ENCODE results near the gene B4GALNT1. TPM values are rescaled to one million over a fixed set of nuclear protein-coding genes. Genes with fewer than 3 reads are reported as not detected.

Gene B4GALNT1
- total and polyA plus RNA-seq, 4 donors, result 0.11 to 0.30 (median 0.25) TPM; not detected in 1

GRCh38 chr12:57617942-57618341 is 15.1 kb downstream of the B4GALNT1 start:
- DNase-seq (ENCODE audit: low spot score), result no peak
- Histone ChIP-seq H3K36me3 (ENCODE audit: control insufficient read depth in 4 of 4, insufficient read depth in 3 of 4, low read depth in 1 of 4, low read length in 3 of 4) (no peaks in the 10 kb centered on the region), H3K4me3 (ENCODE audit: low read depth in 1 of 3, low read length in 3 of 3) (no peak overlapping the region), H3K4me1 (ENCODE audit: control insufficient read depth in 4 of 4, insufficient read depth in 4 of 4, low read length in 3 of 4) (peaks cover 4 to 18% (median 12%) of the 10 kb centered on the region in 4 donors), H3K27me3 (ENCODE audit: control insufficient read depth in 4 of 4, insufficient read depth in 4 of 4, low read length in 3 of 4) (peaks cover 0 to 18% (median 8%) of the 10 kb centered on the region in 4 donors), H3K9ac (ENCODE audit: low read depth in 1 of 2, low read length in 2 of 2) (no peak overlapping the region), H3K27ac (ENCODE audit: low read depth in 1 of 2, low read length in 2 of 2) (no peak overlapping the region), H3K9me3 (ENCODE audit: control insufficient read depth in 4 of 4, low read length in 3 of 4) (no peaks in the 10 kb centered on the region)
- no peak for TF ChIP-seq TAF1 (conservative IDR thresholded peaks at IDR 0.05)
- TF ChIP-seq FOXA1 (IDR thresholded peaks at IDR 0.05), result no peak
- no peak for TF ChIP-seq CTCF (IDR thresholded peaks at IDR 0.05; ENCODE audit: low read depth, low read length, missing input control)
- no peak for TF ChIP-seq JUND (IDR thresholded peaks at IDR 0.05)
- no peak for TF ChIP-seq SP1 (IDR thresholded peaks at IDR 0.05)
- no peak for TF ChIP-seq REST (IDR thresholded peaks at IDR 0.05)
- WGBS, result 37% methylated on average over 11 of the region's 11 CpGs

GRCh38 chr12:57616383-57617101 is 16.5 kb downstream of the B4GALNT1 start:
- peaks cover 7 to 14% (median 8%) of the 10 kb centered on the region in 4 donors for H3K4me1 ChIP-seq (ENCODE audit: control insufficient read depth in 4 of 4, insufficient read depth in 4 of 4, low read length in 3 of 4)
- no peak for TF ChIP-seq FOXA2 (IDR thresholded peaks at IDR 0.05)
- no peak for DNase-seq (ENCODE audit: low spot score)
- no peaks in the 10 kb centered on the region for H3K36me3 ChIP-seq (ENCODE audit: control insufficient read depth in 4 of 4, insufficient read depth in 3 of 4, low read depth in 1 of 4, low read length in 3 of 4)
- H3K27ac ChIP-seq (ENCODE audit: low read depth in 1 of 2, low read length in 2 of 2), result no peak overlapping the region
- 81% methylated on average over 3 of the region's 3 CpGs for WGBS
- H3K4me3 ChIP-seq (ENCODE audit: low read depth in 1 of 3, low read length in 3 of 3), result no peak overlapping the region
- H3K27me3 ChIP-seq (ENCODE audit: control insufficient read depth in 4 of 4, insufficient read depth in 4 of 4, low read length in 3 of 4), result peaks cover 0 to 15% (median 8%) of the 10 kb centered on the region in 4 donors
- no peaks in the 10 kb centered on the region for H3K9me3 ChIP-seq (ENCODE audit: control insufficient read depth in 4 of 4, low read length in 3 of 4)
- H3K9ac ChIP-seq (ENCODE audit: low read depth in 1 of 2, low read length in 2 of 2), result no peak overlapping the region

- DNase-seq (ENCODE audit: low spot score), result no peak
- Histone ChIP-seq H3K27ac (ENCODE audit: low read depth in 1 of 2, low read length in 2 of 2) (no peak overlapping the region), H3K27me3 (ENCODE audit: control insufficient read depth in 4 of 4, insufficient read depth in 4 of 4, low read length in 3 of 4) (peaks cover 0 to 14% (median 8%) of the 10 kb centered on the region in 4 donors), H3K4me1 (ENCODE audit: control insufficient read depth in 4 of 4, insufficient read depth in 4 of 4, low read length in 3 of 4) (peaks cover 0 to 13% (median 9%) of the 10 kb centered on the region in 4 donors), H3K36me3 (ENCODE audit: control insufficient read depth in 4 of 4, insufficient read depth in 3 of 4, low read depth in 1 of 4, low read length in 3 of 4) (no peaks in the 10 kb centered on the region), H3K4me3 (ENCODE audit: low read depth in 1 of 3, low read length in 3 of 3) (no peak overlapping the region), H3K9me3 (ENCODE audit: control insufficient read depth in 4 of 4, low read length in 3 of 4) (no peaks in the 10 kb centered on the region), H3K9ac (ENCODE audit: low read depth in 1 of 2, low read length in 2 of 2) (no peak overlapping the region)
- WGBS, result 77% methylated on average over 5 of the region's 5 CpGs
- no peak for TF ChIP-seq HNF4A (conservative IDR thresholded peaks at IDR 0.05)
- no peak for TF ChIP-seq FOXA2 (IDR thresholded peaks at IDR 0.05)
- TF ChIP-seq REST (IDR thresholded peaks at IDR 0.05), result no peak
- TF ChIP-seq JUND (IDR thresholded peaks at IDR 0.05), result no peak
- TF ChIP-seq SP1 (IDR thresholded peaks at IDR 0.05), result no peak
- no peak for TF ChIP-seq RXRA (IDR thresholded peaks at IDR 0.05)
- TF ChIP-seq GABPA (IDR thresholded peaks at IDR 0.05 in 1 of 2, conservative IDR thresholded peaks at IDR 0.05 in 1 of 2), result no peak
- no peak for TF ChIP-seq HNF4G (IDR thresholded peaks at IDR 0.05)
- TF ChIP-seq, protein P1, sequence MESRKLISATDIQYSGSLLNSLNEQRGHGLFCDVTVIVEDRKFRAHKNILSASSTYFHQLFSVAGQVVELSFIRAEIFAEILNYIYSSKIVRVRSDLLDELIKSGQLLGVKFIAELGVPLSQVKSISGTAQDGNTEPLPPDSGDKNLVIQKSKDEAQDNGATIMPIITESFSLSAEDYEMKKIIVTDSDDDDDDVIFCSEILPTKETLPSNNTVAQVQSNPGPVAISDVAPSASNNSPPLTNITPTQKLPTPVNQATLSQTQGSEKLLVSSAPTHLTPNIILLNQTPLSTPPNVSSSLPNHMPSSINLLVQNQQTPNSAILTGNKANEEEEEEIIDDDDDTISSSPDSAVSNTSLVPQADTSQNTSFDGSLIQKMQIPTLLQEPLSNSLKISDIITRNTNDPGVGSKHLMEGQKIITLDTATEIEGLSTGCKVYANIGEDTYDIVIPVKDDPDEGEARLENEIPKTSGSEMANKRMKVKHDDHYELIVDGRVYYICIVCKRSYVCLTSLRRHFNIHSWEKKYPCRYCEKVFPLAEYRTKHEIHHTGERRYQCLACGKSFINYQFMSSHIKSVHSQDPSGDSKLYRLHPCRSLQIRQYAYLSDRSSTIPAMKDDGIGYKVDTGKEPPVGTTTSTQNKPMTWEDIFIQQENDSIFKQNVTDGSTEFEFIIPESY (IDR thresholded peaks at IDR 0.05), result no peak
- no peak for TF ChIP-seq FOXA1 (IDR thresholded peaks at IDR 0.05)
- TF ChIP-seq ATF3 (IDR thresholded peaks at IDR 0.05), result no peak
- TF ChIP-seq TAF1 (conservative IDR thresholded peaks at IDR 0.05), result no peak
- no peak for TF ChIP-seq RAD21 (IDR thresholded peaks at IDR 0.05)
- TF ChIP-seq, protein P2, sequence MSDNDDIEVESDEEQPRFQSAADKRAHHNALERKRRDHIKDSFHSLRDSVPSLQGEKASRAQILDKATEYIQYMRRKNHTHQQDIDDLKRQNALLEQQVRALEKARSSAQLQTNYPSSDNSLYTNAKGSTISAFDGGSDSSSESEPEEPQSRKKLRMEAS (IDR thresholded peaks at IDR 0.05), result no peak
Measured at GRCh38 chr12:57615637-57616036, 17.4 kb downstream of the B4GALNT1 start.

Measured in liver (tissue), 9 donors.